Esophagus squamous epithelium (tissue), 5 donors: Measurements from ENCODE around the gene MBP. TPM values are rescaled to one million over a fixed set of nuclear protein-coding genes. Genes with fewer than 3 reads are reported as not detected.

Source experiments
- DNase-seq: peaks from one replicate; lab custom pipeline; 2025; lab: John Stamatoyannopoulos, UW
- H3K27ac ChIP-seq, 4 donors: fragments of 200-600 bp; sonication (generic); one replicate each; pipeline ENCODE4 v1.5.1; 2016 to 2019; ENCODE audit warnings: mild to moderate bottlenecking in 1 of 4
- H3K27me3 ChIP-seq, 4 donors: fragments of 200-600 bp; sonication (generic); 1 replicate in 3 of 4; 2 replicates in 1 of 4; pipeline versions ENCODE4 v1.5.1 to v1.6.0; 2017 to 2021; ENCODE audit warnings: antibody characterized with exemption in 1 of 4
- H3K36me3 ChIP-seq, 3 donors: fragments of 200-600 bp; sonication (generic); one replicate each; pipeline ENCODE4 v1.5.1; 2016 to 2019
- H3K4me1 ChIP-seq, 3 donors: fragments of 200-600 bp; sonication (generic); one replicate each; pipeline ENCODE4 v1.5.1; 2017 to 2019
- H3K4me3 ChIP-seq, 4 donors: fragments of 200-600 bp; sonication (generic); 1 replicate in 3 of 4; 2 replicates in 1 of 4; pipeline ENCODE4 v1.5.1; 2016 to 2019; ENCODE audit warnings: mild to moderate bottlenecking in 2 of 4, moderate library complexity in 1 of 4
- H3K9me3 ChIP-seq, 3 donors: fragments of 200-600 bp; sonication (generic); one replicate each; pipeline ENCODE4 v1.5.1; 2016 to 2019
- POLR2A ChIP-seq, 4 donors: fragments of 450-650 bp; IDR thresholded peaks; one replicate each; pipeline ENCODE4 v1.6.1; 2017; ENCODE audit warnings: antibody characterized with exemption in 4 of 4, mild to moderate bottlenecking in 4 of 4, moderate library complexity in 3 of 4
- WGBS, 2 donors: methylation state at CpG; one replicate each; pipeline ENCODE4 v1.1.5; 2018; 5-methylcytosine and 5-hydroxymethylcytosine counted together
- intact Hi-C: fragments of 100-400 bp; cut with DNase I; formaldehyde crosslinking; loops from one replicate; pipeline ENCODE4 v1.15.0; 2022
- total RNA-seq, 4 donors: library from RNA; depleted of rRNA; stranded (reverse); fragments of >200 nt; gene quantifications; one replicate each; pipeline ENCODE4 v1.1.0, GENCODE V29; 2016
- TF ChIP-seq, protein P1 (sequence below), 6 experiments: fragments of 450-650 bp in 4 of 6; fragments of 200-600 bp in 2 of 6; sonication (generic) in 2 of 6; IDR thresholded peaks; one replicate each; pipeline ENCODE4 v1.5.1; 2016 to 2019; ENCODE audit warnings: antibody characterized with exemption in 6 of 6, mild to moderate bottlenecking in 4 of 6, moderate library complexity in 4 of 6
- donor health status: DM: yes; HTN: yes; CAD: no.

MBP gene
- total RNA-seq: 10 to 100 TPM; 21.9 to 38.9 (median 25.2) TPM

GRCh38 chr18:77132369-77133050 lies at the start of gene MBP:
MBP (minus strand) TSS chr18:77132783; CDS start chr18:77105261, 27,522 bp downstream.
- peak within 1 kb of the TSS; percentile 92 to 95 (median 94) for H3K27ac ChIP-seq
- H3K36me3 ChIP-seq: no peaks in the 10 kb centered on the region
- H3K9me3 ChIP-seq: no peaks in the 10 kb centered on the region
- intact Hi-C loops: loop anchor here (10.0 kb wide), 2 partner anchors 68 to 128 kb away; no protein-coding TSS in a partner anchor
- H3K4me1 ChIP-seq: peaks cover 30 to 75% (median 36%) of the 10 kb centered on the region in 3 donors
- peak in 3 of 4 donors; percentile 65 to 96 (median 89) for TF ChIP-seq POLR2A (IDR thresholded peaks at IDR 0.05)
- TF ChIP-seq, protein P1, sequence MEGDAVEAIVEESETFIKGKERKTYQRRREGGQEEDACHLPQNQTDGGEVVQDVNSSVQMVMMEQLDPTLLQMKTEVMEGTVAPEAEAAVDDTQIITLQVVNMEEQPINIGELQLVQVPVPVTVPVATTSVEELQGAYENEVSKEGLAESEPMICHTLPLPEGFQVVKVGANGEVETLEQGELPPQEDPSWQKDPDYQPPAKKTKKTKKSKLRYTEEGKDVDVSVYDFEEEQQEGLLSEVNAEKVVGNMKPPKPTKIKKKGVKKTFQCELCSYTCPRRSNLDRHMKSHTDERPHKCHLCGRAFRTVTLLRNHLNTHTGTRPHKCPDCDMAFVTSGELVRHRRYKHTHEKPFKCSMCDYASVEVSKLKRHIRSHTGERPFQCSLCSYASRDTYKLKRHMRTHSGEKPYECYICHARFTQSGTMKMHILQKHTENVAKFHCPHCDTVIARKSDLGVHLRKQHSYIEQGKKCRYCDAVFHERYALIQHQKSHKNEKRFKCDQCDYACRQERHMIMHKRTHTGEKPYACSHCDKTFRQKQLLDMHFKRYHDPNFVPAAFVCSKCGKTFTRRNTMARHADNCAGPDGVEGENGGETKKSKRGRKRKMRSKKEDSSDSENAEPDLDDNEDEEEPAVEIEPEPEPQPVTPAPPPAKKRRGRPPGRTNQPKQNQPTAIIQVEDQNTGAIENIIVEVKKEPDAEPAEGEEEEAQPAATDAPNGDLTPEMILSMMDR (IDR thresholded peaks at IDR 0.05): peak in 1 of 6 experiments; percentile 7
- WGBS, 2 donors: no CpG with 5 or more reads among the region's 88 CpGs
- DNase-seq: peak; percentile 11
- peaks cover 0 to 15% (median 0%) of the 10 kb centered on the region in 4 donors for H3K27me3 ChIP-seq
- peak within 1 kb of the TSS; percentile 66 to 94 (median 82) for H3K4me3 ChIP-seq

GRCh38 chr18:77181950-77182707 lies 49.5 kb upstream of the MBP start:
- Histone ChIP-seq H3K27me3 (no peaks in the 10 kb centered on the region), H3K4me3 (no peak overlapping the region), H3K9me3 (no peaks in the 10 kb centered on the region), H3K36me3 (no peaks in the 10 kb centered on the region), H3K4me1 (no peaks in the 10 kb centered on the region), H3K27ac (no peak overlapping the region)
- 61 to 64% methylated on average over 12 of the region's 12 CpGs for WGBS, 2 donors
- no peak for DNase-seq
- TF ChIP-seq POLR2A (IDR thresholded peaks at IDR 0.05): no peak
- TF ChIP-seq, protein P1 (IDR thresholded peaks at IDR 0.05): no peak
- intact Hi-C loops: no loop called here

DNA sequence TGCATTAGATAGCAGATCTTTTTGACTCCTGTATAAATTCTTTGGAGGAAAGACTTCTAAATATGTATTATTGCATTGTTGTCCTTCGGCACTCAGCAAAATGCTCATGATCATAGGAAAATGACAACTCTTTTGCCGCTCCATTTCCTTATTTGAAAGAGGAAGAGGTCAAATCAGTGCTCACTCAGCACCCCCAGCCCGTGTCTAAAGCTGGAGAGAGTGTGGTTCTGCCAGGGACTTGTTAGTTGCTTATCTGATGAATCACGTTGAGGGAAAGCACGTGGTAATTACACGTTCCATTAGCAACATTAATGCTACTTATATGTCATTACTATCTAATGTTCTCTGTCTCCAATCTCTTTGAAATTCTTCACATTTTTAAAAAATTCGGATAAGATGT lies 46.0 kb upstream of the MBP start:
- Histone ChIP-seq H3K27ac (no peak overlapping the region), H3K27me3 (no peaks in the 10 kb centered on the region), H3K36me3 (no peaks in the 10 kb centered on the region), H3K4me3 (no peak overlapping the region), H3K9me3 (no peaks in the 10 kb centered on the region), H3K4me1 (no peaks in the 10 kb centered on the region)
- no peak for DNase-seq
- no peak for TF ChIP-seq POLR2A (IDR thresholded peaks at IDR 0.05)
- TF ChIP-seq, protein P1 (IDR thresholded peaks at IDR 0.05): no peak
- intact Hi-C loops: no loop called here
- WGBS, 2 donors: 65 to 73% methylated on average over 7 of the region's 7 CpGs

DNA sequence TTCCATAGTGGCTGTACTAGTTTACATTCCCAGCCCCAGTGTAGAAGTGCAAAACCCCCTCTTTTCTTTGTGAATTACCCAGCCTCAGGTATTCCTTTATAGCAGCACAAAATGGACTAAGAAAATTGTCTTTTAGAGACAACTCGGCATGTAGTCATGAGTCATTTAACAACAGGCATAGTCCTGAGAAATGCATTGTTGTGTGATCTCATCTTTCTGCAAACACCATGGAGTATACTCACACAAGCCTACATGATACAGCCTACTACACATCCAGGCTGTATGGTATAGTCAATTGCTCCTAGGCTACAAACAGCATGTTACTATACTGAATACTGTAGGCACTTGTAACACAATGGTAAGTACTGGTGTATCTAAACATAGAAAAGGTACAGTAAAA lies 44.4 kb upstream of the MBP start:
- no peaks in the 10 kb centered on the region for H3K9me3 ChIP-seq
- DNase-seq: no peak
- no peak overlapping the region for H3K4me3 ChIP-seq
- no peaks in the 10 kb centered on the region for H3K4me1 ChIP-seq
- no peaks in the 10 kb centered on the region for H3K36me3 ChIP-seq
- H3K27me3 ChIP-seq: no peaks in the 10 kb centered on the region
- 29 to 56% methylated on average over 1 of the region's 1 CpG for WGBS, 2 donors
- intact Hi-C loops: no loop called here
- TF ChIP-seq POLR2A (IDR thresholded peaks at IDR 0.05): no peak
- TF ChIP-seq, protein P1 (IDR thresholded peaks at IDR 0.05): no peak
- no peak overlapping the region for H3K27ac ChIP-seq
